DND-41 (cell line): ENCODE measurements around the gene LYST.

Source experiments
- CTCF ChIP-seq: IDR thresholded peaks from 2 replicates; pipeline ENCODE4 v1.5.1; 2012; ENCODE audit warnings: borderline replicate concordance, low read length, moderate library complexity, mild to moderate bottlenecking; ENCODE audit not compliant: poor library complexity, severe bottlenecking; ENCODE audit errors: extremely low read depth
- EZH2 ChIP-seq: IDR thresholded peaks from 3 replicates; pipeline ENCODE4 v1.6.1; 2012; ENCODE audit warnings: borderline replicate concordance, low read depth, mild to moderate bottlenecking, moderate library complexity, low read length, inconsistent platforms; ENCODE audit not compliant: severe bottlenecking

DNA sequence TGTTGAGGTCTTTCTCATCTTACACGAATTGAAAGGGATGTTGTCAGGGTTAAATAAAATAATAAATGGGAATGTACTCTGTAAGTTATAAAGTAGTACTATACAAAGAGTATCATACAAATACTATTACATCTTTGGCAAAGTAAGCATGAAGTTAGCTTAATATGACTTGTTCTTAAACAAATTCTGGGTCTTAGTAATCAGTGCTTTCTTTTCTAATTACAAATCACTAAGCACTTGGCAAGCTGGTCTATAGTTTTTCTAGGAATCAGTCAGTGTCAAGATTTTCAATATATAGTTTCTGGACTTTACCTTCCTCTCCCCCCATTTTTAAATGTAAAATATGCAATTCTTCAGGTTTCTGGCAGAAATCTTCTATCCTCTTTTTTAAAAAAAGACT is 6.9 kb downstream of the LYST start:
- TF ChIP-seq CTCF (no peak), EZH2 (no peak)
